ENCODE data around the gene TPST2. TPM values are rescaled to one million over a fixed set of nuclear protein-coding genes. Genes with fewer than 3 reads are reported as not detected.

TPST2 gene
- total RNA-seq, 1 donor from 2014 or later = 29.1 TPM

GRCh38 chr22:26485806-26486390 lies 104.0 kb downstream of the TPST2 start:
- intact Hi-C loops (cut with DNase I) = no loop called here
- no peak for DNase-seq (ENCODE audit: missing footprints)

GRCh38 chr22:26485013-26485412 lies 104.9 kb downstream of the TPST2 start:
- ATAC-seq (no peak), DNase-seq (ENCODE audit: missing footprints) (no peak)
- intact Hi-C loops (cut with DNase I) = no loop called here

More at GRCh38 chr22:26485806-26486390, 104.0 kb downstream of the TPST2 start:
- no peak for ATAC-seq

GRCh38 chr22:26484360-26484706 lies 105.6 kb downstream of the TPST2 start:
- intact Hi-C loops (cut with DNase I) = loop anchor here (5.0 kb wide), 1 partner anchor 108 kb away; the partner anchor contains the start of gene TPST2
- ATAC-seq = no peak
- DNase-seq (ENCODE audit: missing footprints) = no peak

- DNase-seq (ENCODE audit: missing footprints) = peak; percentile 96
- intact Hi-C loops (cut with DNase I) = loop anchor here (5.0 kb wide), 1 partner anchor 109 kb away; the partner anchor contains the start of gene TPST2
Observed at GRCh38 chr22:26483439-26484359, 106.2 kb downstream of the TPST2 start, which contains the start of the genes HPS4 and SRRD. Gene HPS4, minus strand, starts transcription at chr22:26483783. Its CDS starts 2,021 bp downstream, at chr22:26481762. Gene SRRD, plus strand, starts transcription at chr22:26483877. Its CDS starts 14 bp downstream, at chr22:26483891.

GRCh38 chr22:26483043-26483438 lies 106.9 kb downstream of the TPST2 start:
- intact Hi-C loops (cut with DNase I) = loop anchor here (5.0 kb wide), 1 partner anchor 109 kb away; the partner anchor contains the start of gene TPST2
- DNase-seq (ENCODE audit: missing footprints) (no peak), ATAC-seq (peak; percentile 16)

More at GRCh38 chr22:26483439-26484359, 106.2 kb downstream of the TPST2 start, which contains the start of the genes HPS4 and SRRD:
- ATAC-seq = peak; percentile 92

- DNase-seq (ENCODE audit: missing footprints) = no peak
- intact Hi-C loops (cut with DNase I) = loop anchor here (5.0 kb wide), 1 partner anchor 110 kb away; the partner anchor contains the start of gene TPST2
- ATAC-seq = no peak
Observed at GRCh38 chr22:26482161-26482560, 107.8 kb downstream of the TPST2 start.

GRCh38 chr22:26481694-26482093 lies 108.2 kb downstream of the TPST2 start:
- DNase-seq (ENCODE audit: missing footprints) (no peak), ATAC-seq (no peak)
- intact Hi-C loops (cut with DNase I) = loop anchor here (5.0 kb wide), 1 partner anchor 111 kb away; the partner anchor contains the start of gene TPST2

GRCh38 chr22:26481112-26481693 lies 108.7 kb downstream of the TPST2 start:
- no peak for DNase-seq (ENCODE audit: missing footprints)
- intact Hi-C loops (cut with DNase I) = loop anchor here (5.0 kb wide), 1 partner anchor 111 kb away; the partner anchor contains the start of gene TPST2
- ATAC-seq = no peak

GRCh38 chr22:26480611-26480932 lies 109.4 kb downstream of the TPST2 start:
- DNase-seq (ENCODE audit: missing footprints) (no peak), ATAC-seq (no peak)
- intact Hi-C loops (cut with DNase I) = loop anchor here (5.0 kb wide), 1 partner anchor 112 kb away; the partner anchor contains the start of gene TPST2

GRCh38 chr22:26479792-26480610 lies 109.9 kb downstream of the TPST2 start:
- intact Hi-C loops (cut with DNase I) = loop anchor here (5.0 kb wide), 1 partner anchor 112 kb away; the partner anchor contains the start of gene TPST2
- DNase-seq (ENCODE audit: missing footprints) (no peak), ATAC-seq (no peak)

GRCh38 chr22:26479043-26479791 lies 110.7 kb downstream of the TPST2 start:
- intact Hi-C loops (cut with DNase I) = no loop called here
- no peak for ATAC-seq
- no peak for DNase-seq (ENCODE audit: missing footprints)

- intact Hi-C loops (cut with DNase I) = no loop called here
- no peak for ATAC-seq
- DNase-seq (ENCODE audit: missing footprints) = no peak
Observed at GRCh38 chr22:26477341-26477731, 112.6 kb downstream of the TPST2 start.

GRCh38 chr22:26476705-26477340 lies 113.1 kb downstream of the TPST2 start:
- ATAC-seq (no peak), DNase-seq (ENCODE audit: missing footprints) (no peak)
- intact Hi-C loops (cut with DNase I) = no loop called here

- intact Hi-C loops (cut with DNase I) = no loop called here
- no peak for ATAC-seq
Observed at GRCh38 chr22:26474682-26475081, 115.2 kb downstream of the TPST2 start.

More at GRCh38 chr22:26474682-26475081, 115.2 kb downstream of the TPST2 start:
- DNase-seq (ENCODE audit: missing footprints) = no peak

Measured in Right ventricle myocardium inferior (tissue), 1 donor.